GM18499 (cell line): ENCODE measurements around the gene NUDCD3.

Experiments used
- ATAC-seq: cut with Tn5 transposase; IDR thresholded peaks from one replicate; pipeline ENCODE4 v1.9.1; 2021; ENCODE audit warnings: moderate number of reproducible peaks; ENCODE audit not compliant: insufficient read depth, unreplicated experiment

Gene NUDCD3

DNA sequence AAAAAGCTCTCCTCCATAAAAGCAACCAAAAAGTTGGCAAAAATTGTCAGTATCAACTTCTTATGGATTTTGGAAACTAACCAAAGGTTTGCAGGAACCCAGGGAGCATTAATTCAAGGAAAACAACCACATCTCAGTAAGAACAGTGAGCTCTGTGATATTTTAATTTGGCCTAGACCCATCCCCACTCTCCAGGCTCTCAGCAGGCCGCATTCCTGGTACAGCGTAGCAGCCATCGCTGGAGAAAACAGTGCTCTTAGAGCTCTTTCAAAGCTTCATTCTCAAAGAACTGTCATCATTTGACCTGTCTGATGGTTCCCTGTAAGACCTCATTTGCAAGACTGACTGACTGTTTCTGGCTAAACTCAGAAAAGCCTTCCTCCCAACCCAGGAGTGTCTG, 81.9 kb downstream of the NUDCD3 start:
- ATAC-seq = no peak

GRCh38 chr7:44403775-44404174, 86.7 kb downstream of the NUDCD3 start:
- no peak for ATAC-seq

GRCh38 chr7:44403176-44403759, 87.2 kb downstream of the NUDCD3 start:
- ATAC-seq = no peak

DNA sequence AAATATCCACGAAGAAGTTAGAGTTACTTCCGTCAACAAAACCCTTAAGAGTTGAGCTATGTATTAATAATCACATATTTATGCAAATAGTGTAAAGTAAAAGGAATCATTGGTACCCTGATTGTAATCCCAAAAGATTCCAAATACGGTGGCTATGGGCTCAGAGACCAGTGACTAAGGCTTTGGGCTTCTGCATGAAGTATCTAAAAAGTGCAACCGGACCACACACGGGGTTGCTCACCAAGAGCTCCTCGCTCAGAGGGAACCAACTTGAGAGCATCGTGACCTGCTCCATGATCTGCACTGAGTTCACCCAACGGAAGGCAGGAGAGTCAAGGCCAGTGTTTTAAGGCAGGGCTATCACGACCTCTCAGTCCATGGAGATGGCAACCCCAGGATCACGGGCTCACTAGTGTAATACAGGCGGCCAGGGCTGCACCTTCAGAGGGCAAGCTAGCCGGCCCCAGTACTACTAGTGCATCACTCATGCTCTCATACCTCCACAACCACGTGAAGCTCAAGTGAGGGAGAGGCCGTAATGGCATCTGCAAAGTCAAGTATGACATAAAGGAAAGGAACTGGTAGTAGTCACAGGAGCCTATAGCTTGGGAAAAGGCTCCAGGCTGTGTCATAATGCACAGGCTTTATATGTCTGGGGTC, 87.9 kb downstream of the NUDCD3 start:
- ATAC-seq = no peak

DNA sequence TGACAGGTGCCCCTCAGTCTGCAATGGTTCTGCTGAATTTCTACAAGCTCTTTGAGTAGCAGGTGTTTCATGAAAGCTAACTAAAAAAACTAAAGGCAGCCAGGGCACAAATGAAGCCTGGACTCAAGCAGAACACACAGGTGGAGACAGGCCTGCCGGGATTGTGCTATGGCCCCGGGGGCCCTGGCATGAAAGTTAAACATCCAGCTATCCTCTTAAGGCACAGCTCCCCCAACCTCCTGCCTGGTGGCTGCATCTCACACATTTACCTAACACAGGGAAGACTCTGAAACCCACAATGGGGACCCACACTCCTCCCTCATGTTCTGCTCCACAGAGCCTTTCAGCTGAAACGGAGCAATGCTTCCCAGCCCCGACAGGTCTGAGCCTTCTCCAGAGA, 88.8 kb downstream of the NUDCD3 start:
- no peak for ATAC-seq

DNA sequence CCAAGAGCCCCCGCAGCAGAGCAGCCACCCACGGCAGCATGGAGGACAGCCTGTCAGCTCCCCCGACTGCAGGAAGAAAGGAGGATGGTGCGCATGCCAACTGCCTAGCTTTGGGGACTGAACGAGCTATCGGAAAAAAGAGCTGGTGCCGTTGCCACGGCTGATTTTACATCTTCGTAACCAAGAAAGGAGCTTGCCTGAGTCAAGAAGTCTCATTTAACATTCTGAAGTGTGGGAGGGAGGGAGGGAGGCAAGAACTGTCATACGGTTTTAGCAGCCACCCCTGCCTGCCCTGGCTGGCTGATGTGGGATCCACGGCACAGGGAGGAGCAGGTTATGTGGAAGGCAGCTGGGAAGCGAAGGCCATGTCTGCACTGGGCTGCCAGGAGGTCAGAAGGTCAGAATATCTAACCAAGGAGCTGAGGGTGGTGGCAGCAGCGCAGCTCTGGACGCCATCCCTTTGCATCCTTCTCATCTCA, 90.4 kb downstream of the NUDCD3 start:
- ATAC-seq = no peak

DNA sequence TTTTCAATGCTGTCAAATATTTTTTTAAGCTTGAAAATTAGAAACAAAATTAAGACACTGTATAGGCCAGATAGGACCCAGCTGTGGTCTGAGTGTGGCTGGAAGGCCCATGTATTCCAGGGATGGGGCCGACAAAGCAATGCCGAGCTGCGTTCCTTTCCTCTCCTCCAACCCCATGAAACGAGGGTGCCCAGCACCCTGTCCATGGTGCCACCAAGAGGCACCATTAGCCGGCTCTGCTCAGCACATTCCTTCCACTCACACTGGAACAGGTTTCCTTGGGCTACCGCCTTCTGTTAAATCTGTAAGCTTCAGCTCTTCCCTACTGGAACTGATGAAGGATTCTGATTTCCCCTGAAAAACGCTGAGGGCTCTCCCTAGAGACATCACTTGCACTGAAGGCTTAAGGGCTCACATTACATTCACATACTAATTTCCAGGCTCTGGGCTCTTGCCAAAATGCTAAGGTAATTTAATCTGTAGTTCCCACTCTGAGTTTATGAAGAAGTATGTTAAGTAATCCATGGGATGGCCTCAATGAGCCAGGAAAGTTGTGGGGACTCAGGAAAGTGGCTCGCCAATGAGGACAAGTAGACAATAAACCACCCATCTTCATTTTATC, 91.4 kb downstream of the NUDCD3 start:
- no peak for ATAC-seq

GRCh38 chr7:44398511-44398911, 91.9 kb downstream of the NUDCD3 start:
- no peak for ATAC-seq

DNA sequence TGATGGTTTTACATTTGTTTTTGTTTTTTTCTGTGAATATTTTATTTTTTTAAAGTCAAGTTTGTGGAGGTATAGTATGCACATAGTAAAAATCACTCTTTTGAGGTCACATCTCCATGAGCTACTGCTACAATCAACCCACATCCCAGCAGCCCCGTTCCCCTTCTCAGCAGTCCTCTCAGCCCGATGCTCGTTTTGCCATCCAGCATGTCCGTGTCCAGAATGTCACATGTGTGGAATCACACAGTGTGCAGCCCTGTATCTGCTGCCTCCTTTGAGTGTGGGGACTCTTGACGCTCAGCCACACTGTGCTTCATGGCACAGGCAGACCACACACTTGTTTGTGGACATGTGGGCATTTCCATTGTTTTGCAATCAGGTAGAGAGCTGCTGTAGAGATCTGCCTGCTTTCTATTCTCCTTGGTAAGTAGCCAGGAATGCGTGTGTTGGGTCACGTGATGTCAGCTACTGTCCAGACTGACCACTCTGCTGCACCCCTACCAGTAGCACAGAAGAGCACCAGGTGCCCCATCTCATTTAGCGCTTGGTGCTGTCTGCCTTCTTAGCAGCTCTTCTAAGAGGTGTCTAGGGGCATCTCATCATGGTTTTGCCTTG, 93.4 kb downstream of the NUDCD3 start:
- no peak for ATAC-seq

DNA sequence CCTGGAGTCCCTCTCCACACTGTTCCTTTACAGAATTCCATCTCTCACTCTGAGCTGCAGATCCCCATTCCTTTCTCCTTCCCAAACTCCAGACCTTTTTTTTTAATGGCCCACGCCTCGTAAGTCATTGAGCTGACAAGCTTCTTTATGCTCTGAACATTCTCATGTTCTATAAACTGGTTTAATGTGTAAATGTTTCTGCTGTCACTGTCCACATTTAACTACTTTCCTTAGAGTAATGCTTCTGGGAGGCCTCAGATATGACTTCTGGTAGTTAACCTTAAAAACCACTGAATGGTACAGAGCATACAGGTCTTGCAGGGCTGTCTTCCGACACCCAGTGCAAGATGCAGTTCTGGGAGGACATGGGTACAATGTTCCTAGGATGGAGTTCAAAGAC, 94.0 kb downstream of the NUDCD3 start:
- no peak for ATAC-seq

GRCh38 chr7:44395067-44395466, 95.4 kb downstream of the NUDCD3 start:
- ATAC-seq = no peak

DNA sequence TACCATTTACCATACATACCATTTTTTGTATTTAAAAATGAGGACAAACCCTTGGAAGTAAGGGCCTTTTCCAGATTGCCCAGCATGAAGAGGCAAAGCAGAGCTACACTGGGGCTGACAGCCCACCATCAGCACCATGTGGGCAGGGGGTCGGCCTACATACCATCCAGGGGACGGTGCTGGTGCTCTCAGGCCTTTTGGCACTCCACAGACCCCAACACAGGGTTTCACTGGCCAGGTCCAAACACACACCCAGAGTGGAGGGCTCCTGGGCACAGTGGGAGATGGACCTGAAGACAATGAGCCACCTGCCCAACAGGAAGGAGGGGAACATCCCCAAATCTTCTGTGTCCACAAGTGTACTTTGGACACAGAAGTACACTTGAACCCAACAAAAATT, 95.8 kb downstream of the NUDCD3 start:
- no peak for ATAC-seq

- ATAC-seq = no peak
These were observed 96.4 kb downstream of the NUDCD3 start for GRCh38 chr7:44394112-44394447.

- no peak for ATAC-seq
These were observed 97.0 kb downstream of the NUDCD3 start for GRCh38 chr7:44393238-44394111.

DNA sequence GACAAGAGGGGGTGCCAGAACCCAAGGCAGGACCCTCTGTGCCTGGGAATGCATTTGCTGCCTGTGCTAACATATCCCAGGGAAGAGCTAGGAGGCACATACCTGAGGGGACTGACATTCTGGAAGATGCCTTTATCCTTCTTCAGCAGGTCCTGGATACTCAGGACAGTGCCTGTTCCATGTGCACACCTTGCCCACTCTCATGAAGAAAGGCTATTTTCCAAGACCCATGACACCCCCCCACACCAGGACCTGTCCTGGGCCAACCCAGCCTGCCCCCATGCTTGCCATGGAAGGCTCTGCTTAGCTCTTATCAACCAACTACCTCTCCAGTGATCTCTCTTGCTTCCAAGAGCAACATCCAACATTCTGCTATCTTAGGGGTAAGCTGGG, 97.8 kb downstream of the NUDCD3 start:
- no peak for ATAC-seq

DNA sequence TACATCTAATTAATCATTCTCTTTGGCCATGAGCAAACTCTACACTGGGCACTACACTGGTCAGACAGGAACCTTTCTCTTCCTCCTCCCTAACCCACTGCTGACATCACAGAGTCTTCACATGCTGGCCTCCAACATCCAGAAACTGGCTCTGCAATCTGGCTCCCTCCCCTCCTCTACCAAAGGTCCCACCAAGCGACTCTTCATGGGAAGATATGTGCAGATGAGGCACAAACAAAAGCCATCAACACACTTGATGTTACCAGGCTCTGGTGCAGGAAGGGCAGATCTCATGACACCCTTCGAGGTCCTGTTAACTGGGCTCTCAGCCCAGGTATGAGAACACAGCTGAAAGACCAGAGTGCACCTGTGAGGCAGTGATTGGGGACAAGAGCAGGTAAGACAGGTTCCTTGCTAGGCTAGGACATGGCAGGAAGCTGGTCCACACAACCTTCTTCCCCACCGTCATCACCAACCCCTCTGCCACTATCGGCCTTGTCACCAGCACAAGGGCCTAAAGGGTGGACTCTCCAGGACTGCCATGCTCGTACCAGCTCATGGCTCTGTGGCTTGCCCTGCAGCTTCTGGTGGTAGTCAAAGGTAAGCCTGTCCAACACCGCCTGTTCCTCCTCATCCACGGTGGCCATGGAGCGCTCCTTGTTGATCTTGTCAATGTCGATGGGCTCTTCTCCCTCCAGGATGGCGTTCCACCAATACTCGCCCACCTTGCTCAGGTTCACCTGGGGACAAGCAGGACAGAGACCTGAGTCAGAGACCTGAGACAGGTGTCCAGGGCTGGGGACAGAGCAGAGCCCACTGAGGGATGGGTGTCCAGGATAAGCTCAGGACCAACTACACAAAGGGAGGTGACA, 98.5 kb downstream of the NUDCD3 start:
- no peak for ATAC-seq

DNA sequence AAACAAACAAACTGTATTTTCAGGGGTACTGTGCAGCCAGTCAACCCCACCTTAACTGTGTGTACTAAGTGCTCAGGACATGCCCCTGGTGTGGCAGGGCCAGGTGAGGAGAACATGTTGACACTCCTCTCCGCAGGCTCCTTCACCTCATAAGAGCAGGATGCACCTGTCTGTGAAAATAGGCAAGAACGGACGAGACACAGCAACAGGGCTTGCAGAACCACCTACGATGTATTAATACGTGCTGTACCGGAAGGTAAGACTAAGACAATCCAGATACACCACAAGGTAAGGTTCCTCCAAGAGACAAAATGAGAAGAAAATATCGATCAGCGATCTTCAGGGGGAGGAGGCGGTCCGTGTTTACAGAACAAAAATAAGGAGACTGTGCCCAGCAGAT, 99.3 kb downstream of the NUDCD3 start:
- no peak for ATAC-seq

GRCh38 chr7:44390701-44391100, 99.8 kb downstream of the NUDCD3 start:
- ATAC-seq = no peak

DNA sequence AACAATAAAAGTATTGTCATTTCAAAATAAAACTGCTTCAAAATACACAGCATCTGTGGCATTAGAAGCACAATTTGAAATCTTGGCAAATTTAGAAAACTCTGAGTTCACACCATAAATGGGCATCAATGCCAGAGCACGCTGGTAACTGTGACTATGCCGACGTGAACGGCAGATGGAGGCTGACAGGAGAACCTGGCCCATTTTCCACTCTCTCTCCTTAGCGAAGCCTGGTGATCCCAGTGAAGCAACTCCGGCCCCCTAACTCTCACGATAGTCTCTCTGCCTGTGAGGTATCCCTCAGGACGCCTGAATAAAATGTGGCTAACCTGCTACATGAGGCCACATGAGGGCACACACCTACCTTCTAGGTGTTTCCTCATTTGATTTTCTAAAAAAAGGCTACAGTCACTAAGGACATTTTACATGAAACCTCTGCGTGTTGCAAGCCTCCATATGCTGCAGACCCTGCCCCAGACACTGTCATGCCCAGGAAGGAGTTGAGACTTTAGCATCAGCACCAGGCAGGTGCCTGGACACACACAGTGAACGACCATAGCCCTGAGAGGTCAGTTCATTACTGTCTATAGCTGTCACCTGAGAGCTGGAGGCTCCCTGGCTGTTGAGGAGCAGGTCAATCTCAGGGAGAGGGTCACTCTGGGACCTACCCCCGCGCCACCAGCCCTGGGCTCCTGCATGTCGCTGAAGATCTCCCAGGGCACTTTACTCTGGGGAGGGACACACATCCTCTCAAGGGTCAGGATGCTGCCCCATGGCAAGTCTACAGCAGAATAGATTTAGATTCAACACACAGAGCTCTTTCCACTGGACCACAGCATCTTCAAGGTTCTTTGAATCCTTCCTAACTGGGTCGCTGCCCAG, 102.1 kb downstream of the NUDCD3 start:
- ATAC-seq = no peak
